Keratinocyte (primary cell): ENCODE results near the gene SMC1B.

Experiments used
- EZH2 ChIP-seq: IDR thresholded peaks from one replicate; pipeline ENCODE4 v1.6.1; 2012; ENCODE audit warnings: inconsistent platforms, mild to moderate bottlenecking, low read length, moderate library complexity
- TF ChIP-seq, protein P1 (sequence below), 3 experiments: IDR thresholded peaks in 1 of 3; conservative IDR thresholded peaks in 1 of 3; optimal IDR thresholded peaks in 1 of 3; 2 replicates in 2 of 3; 3 replicates in 1 of 3; pipeline versions ENCODE3 to v1.5.1; 2011; ENCODE audit warnings: low read length in 3 of 3, mild to moderate bottlenecking in 3 of 3, moderate library complexity in 2 of 3, control low read depth in 1 of 3, inconsistent platforms in 1 of 3; ENCODE audit not compliant: insufficient read depth in 2 of 3; ENCODE audit errors: extremely low read depth in 1 of 3

DNA sequence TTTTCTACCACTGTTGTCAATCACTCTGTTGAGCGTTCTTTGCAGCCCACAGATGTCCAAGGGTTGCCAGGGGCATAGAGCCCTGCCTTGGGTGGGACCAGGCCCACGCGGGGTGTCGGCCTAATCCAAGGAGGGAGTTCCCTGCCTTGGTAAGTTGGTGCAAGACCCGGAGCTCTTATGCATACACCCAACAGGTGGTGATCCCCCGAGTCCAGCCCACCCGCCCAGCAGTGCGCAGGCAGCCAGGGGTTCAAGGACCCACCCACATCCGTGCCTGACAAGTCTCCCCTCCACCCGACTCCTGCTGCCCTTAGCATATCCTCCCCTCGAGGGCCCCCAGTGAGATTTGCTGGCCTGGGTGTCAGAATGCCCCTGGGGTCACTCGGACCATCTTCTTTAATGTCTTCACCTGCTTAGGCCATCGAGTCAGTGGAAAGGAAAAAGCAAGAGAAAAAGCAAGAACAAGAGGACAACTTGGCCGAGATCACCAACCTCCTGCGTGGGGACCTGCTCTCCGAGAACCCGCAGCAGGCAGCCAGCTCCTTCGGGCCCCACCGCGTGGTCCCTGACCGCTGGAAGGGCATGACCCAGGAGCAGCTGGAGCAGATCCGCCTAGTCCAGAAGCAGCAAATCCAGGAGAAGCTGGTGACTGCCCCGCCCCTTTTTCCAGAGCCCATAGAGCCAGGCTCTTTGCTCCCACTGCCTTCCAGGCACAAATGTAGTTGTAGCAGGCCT is 12.3 kb upstream of the SMC1B start:
- TF ChIP-seq, protein P1, sequence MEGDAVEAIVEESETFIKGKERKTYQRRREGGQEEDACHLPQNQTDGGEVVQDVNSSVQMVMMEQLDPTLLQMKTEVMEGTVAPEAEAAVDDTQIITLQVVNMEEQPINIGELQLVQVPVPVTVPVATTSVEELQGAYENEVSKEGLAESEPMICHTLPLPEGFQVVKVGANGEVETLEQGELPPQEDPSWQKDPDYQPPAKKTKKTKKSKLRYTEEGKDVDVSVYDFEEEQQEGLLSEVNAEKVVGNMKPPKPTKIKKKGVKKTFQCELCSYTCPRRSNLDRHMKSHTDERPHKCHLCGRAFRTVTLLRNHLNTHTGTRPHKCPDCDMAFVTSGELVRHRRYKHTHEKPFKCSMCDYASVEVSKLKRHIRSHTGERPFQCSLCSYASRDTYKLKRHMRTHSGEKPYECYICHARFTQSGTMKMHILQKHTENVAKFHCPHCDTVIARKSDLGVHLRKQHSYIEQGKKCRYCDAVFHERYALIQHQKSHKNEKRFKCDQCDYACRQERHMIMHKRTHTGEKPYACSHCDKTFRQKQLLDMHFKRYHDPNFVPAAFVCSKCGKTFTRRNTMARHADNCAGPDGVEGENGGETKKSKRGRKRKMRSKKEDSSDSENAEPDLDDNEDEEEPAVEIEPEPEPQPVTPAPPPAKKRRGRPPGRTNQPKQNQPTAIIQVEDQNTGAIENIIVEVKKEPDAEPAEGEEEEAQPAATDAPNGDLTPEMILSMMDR (optimal IDR thresholded peaks at IDR 0.05 in 1 of 3, IDR thresholded peaks at IDR 0.05 in 1 of 3, conservative IDR thresholded peaks at IDR 0.05 in 1 of 3; ENCODE audit: extremely low read depth in 1 of 3, insufficient read depth in 2 of 3, low read length in 3 of 3): no peak
- no peak for TF ChIP-seq EZH2
